GM18873 (cell line): ENCODE results near the gene SLC49A4.

Source experiments
- ATAC-seq: cut with Tn5 transposase; IDR thresholded peaks from one replicate; pipeline ENCODE4 v1.9.1; 2021; ENCODE audit warnings: mild to moderate bottlenecking, moderate library complexity, moderate number of reproducible peaks; ENCODE audit not compliant: unreplicated experiment, low FRiP score

Gene SLC49A4

DNA sequence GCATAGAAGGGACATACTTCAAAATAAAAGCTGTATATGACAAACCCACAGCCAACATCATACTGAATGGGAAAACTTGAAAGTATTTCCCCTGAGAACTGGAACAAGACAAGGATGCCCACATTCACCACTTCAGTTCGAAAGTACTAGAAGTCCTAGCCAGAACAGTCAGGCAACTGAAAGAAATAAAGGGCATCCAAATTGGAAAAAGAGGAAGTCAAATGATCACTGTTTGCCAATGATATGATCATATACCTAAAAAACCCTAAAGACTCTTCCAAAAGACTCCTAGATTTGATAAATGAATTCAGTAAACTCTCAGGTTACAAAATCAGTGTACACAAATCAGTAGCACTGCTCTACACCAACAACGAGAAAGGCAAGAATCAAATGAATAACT lies 40.7 kb downstream of the SLC49A4 start:
- no peak for ATAC-seq

DNA sequence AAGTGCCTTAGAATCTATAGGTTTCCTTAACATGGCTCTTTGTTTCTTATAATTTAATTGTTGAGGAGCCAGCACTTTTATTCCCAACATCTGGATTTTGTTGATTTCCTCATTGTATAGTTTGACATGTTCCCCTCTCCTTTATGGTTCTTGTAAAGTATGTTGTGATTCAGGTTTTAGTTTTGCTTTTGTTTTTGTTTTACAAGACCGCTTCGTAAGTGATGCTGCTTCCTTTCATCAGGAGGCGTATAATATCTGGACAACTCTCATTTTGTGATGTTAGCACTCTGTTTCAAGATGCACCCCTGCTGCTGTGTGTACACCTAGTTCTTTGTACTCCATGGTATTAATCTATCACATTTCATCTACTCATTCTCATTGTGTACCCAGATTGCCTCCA lies 48.7 kb downstream of the SLC49A4 start:
- no peak for ATAC-seq

DNA sequence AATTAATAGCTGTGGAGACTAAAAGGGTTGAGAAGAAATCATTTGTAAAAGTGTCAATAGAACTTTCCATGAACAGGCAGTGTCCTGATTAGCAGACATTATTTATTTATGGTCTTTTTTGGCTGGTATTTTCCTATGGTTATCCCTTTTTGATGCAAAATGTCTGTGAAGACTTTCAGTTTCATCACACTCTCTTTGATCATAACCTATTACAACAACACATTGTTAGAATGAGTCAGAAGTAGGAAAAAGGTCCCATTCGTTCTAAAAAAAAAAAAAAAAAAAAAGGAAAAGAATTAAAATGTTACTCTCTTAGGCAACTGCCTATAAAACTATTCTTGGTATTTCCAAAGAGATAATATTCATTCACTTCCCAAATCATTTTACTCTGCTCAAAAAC lies 62.1 kb downstream of the SLC49A4 start:
- ATAC-seq = no peak

DNA sequence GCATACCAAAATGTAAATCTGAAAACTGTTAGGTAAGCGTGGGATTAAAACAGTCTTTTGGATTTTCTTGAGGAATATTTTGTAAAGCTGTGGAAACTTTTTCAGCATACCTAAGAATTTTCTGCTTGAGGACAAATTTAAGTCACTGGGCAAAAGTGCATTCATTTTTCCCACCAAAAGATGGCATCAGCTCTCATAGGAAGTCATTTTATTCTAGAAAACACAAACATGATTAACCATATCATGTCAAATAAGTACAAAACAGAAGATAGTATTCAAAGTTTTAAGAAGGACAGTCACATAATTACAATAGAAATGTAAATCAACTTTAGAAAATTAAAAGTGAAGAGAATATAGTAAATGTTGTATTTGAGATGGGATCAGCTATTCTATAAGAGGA lies 63.5 kb downstream of the SLC49A4 start:
- ATAC-seq = no peak

DNA sequence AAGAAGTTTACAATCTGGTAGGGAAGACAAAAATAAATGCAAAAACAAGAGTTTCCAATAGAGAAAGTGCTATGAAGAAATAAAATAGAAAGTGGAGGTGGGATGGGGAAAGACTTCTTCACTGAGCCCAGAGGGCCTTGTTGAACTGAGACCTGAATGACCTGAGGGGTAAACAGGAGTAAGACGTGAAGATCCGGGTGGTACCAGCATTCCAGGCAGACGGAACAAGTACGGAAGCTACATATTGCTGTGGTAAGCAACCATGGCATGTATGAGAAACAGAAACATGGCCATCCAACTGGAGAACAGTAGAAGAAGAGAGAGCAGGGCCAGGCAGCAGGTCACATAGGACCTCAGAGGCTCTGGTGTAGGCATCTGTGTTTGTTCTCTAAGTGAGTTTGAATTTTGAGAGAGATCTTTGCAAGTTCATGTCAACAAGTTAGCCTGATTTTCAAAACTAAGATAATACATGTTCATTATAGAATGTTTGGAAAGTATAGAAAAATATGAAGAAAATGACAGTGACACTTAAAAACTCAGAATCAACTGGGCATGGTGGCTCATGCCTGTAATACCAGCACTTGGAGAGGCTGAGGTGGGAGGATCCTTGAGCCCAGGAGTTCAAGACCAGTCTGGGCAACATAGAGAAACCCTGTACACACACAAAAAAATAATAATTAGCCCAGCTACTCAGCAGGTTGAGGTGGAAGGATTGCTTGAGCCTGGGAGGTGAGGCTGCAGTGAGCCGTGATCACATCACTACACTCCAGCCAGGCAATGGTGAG lies 64.3 kb downstream of the SLC49A4 start:
- no peak for ATAC-seq

DNA sequence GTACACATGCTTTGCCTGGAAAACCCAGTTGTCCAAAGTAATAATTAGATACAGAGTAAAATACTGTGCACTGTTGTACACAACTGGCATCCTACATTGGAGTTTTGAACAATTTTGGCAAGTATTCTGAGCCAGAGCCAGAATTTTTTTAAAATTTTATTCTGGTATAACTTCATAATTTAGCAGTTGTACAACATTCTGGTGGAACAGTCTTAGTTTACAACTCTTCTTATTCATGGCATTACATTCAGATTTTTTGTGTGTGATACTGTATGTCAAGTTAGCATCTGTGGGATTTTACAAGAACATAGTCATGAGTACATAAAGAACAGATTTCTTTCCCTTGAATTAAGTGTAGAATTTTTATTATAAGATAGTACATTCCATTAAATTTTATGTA lies 67.5 kb downstream of the SLC49A4 start:
- ATAC-seq = no peak

DNA sequence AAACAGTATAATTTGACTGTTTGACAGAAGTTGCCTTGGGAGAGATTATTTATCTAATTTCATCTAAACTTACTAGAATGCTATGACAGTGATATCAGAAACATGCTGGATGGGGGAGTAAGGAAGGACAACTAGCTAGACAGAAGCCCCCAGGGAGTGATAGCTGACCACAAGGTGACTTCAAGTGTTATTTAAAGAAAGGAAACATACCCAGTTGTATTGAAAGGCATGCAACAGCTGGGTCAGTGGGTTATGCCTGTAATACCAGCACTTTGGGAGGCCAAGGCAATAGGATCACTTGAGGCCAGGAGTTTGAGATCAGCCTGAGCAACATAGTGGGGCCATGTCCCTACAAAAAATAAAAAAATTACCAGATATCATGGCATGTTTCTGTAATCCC lies 69.6 kb downstream of the SLC49A4 start:
- ATAC-seq = no peak

DNA sequence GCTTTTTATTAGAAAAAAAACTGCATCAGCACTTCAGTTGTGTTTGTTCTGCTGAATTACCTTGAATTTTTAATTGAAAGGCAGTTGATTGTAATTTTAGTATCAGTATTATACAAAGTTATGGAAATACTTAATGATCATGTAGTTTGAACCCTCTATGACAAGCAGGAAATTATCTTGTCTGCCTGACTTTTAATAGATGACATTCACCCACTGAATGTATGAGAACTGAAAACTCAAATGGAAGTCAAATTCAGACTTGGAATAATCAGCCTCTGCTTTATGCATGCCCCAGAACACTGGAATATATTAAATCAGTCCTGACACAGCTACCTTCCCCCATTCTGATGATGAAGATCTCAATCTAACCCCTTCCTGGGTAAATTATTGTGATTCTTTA lies 73.5 kb downstream of the SLC49A4 start:
- ATAC-seq = no peak

DNA sequence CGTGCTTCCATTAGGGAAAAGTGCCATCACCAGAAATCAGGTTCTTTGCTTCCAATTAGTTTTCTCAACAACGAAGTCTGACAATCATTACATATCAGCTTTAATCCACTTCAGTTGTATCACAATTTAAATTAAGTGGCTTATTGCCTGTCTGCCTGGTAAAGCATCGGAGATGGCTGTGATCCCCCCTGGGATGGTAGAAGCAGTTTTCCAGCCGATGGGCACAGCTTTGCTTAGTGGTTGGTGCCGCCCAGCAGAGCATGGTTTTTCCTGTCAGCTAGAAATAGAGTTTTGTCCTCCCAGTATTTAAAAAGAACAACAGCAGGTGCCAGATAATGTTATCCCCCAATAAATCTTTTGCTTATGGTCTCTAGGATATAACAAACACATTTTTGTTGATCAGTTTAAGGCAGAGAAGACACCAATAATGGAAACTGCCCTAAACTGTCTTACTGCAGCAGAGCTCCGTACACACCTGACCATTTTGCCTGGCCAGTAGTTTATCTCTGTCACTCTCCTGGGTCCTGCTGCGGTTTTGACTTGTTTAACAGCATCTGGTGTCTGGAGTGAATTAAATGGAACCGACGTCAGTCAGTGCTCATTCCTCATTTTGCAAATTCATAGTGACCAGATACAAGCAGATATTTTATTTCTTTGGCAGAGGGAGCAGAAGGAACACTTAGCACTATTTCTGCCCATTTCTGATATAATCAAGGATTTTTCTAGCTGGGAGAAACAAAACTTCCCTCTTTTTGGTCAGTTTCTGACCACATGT lies 79.1 kb downstream of the SLC49A4 start:
- ATAC-seq = no peak

DNA sequence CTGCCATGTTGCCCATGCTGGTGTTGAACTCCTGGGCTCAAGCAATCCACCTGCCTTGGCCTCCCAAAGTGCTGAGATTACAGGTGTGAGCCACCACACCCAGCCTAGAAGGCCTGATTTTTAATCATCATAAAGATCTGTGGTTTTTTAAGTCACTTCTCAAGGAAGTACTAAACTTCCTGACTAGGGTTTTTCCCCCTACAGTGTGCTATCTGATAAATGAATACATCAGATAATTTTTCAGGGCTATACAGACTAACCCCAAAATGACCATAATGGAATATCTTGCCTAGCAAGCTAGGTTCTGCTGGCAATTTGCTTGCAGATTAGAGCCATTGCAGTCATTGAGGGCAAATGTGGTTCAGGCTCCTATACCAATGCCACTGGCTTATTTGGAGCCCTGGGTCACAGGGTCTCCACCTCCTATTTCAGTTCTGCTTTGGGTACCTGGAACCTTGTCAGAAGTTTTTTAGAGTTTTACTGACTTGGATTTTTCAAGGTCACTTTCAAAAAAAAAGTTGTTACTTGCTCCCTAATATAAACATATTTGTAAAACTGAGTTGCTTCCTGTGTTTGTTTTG lies 80.8 kb downstream of the SLC49A4 start:
- no peak for ATAC-seq

DNA sequence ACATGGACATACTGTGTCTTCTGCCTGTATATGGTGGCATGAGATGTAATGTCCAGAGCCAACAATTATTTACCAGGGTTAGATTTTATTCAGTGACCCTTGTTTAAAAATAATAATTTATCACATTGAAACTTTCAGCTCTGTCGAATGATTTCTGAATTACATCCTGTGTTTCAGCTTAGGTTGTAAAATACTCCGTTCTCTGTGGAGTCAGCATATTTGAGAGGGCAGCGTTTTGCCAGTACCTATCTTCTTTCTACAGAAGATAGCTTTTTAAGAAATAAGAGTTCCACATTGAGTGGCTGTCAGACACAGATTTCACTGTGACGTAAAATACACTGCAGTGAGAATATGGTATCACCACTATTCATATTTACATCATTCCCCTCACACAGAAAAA lies 85.3 kb downstream of the SLC49A4 start:
- ATAC-seq = no peak

DNA sequence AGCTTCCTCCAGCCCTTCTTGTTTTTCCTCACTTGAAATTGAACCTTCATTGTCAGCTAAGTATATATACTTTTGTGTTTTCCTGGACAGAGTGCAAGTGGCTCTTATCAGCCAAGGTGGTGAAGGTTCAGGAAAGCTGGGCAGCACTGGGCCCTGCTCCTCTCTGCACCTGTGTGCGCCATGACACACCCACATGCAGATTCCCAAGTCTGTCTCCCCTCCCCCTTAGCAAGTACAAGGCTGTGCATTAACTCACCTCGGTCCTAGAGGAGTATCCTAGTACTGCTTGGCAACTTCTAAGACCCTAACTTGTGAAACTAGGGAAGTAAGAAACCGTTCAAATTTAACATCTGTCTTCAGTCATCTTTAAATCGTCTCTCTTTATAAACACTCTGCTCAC lies 85.8 kb downstream of the SLC49A4 start:
- no peak for ATAC-seq

DNA sequence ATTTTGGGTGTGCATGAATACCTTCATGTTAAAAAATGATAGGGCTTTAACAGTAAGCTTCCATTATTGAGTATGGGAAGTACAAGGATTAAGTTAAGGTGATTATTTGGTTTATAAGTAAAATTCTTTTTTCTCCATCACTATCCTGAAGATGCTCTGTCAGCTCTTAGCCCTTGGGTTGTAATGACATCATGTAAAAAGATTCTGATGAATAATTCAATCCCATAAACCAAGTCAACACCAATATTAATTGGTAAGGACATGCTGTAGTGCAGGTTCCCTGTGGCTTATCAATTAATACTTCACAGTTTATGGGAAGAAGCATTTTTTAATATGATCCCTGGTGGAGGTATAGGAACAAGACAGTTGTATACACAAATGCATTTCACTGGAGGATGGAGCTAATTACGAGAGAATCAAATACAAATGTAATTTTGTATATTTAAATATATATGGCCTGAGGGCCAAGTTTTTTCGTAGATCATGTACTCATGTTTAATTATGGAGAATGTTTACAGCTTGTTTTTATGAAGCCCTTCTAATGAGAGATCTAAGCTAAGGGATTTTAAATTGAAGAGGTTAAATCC lies 87.6 kb downstream of the SLC49A4 start:
- no peak for ATAC-seq

DNA sequence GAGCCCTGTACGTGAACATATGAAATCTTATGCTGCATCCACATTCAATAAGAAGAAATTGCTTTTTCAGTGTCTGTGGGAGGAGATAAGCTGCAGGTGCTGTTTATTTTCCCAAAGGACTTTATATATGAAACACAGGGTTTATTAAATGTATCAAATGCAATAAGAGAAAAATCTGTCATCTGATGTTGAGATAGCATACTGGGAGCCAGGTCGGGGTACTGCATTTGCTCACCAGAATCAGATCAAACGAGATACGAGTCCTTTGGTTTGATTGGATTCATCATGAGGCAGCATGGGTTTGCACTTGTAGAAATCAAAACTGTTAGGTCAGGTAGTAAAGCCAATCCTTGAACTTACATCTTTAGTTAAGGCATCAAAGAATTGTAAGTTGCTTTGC lies 91.4 kb downstream of the SLC49A4 start:
- ATAC-seq = no peak

DNA sequence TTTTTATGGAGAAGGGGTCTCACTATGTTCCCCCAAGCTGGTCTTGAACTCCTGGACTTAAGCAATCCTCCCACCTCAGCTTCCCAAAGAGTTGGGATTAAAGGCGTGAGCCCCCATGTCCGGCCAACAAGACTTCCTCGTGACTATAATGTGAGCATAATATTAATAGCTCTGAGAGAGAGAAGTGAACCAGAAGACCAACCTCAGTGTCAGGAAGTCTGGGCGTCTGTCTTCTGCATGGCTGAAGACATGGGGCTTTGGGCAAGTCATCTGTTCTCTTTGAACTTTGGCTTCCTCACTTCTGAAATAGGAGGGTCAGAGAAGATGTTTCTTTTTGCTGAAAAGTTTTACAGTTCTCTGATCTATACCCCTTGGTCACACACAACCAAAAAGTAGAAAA lies 92.1 kb downstream of the SLC49A4 start:
- ATAC-seq = no peak

DNA sequence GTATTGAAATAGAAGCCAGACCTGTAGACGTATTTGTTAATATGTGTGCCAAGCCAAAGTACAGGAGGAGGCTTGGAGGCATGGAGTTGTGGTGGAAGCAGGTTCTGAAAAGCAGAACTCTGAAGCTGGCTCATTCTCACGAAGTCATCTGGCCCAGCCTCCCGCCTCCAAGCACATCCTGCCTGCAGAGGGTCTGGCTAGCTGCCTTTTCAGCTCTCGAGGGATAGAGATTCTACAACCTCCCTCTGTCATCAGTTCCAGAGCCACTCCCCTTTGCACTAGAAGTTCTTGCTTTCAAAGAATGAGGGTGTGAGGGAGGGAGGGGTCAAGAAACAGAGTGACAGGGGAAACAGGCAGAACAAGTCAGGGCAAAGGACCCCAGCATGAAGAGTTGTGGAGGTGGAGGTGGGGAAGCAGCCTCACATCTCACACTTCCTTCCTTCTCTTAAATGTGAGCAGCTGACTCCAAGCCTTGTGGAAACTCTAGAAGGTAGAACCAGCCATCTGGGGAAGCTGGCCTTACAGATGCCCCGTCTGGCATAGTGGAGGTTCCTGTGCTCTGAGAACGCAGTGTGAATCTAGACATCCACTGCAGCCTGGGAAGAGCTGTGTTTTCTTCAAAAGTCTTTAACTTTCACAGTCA lies 95.3 kb downstream of the SLC49A4 start:
- ATAC-seq = no peak

DNA sequence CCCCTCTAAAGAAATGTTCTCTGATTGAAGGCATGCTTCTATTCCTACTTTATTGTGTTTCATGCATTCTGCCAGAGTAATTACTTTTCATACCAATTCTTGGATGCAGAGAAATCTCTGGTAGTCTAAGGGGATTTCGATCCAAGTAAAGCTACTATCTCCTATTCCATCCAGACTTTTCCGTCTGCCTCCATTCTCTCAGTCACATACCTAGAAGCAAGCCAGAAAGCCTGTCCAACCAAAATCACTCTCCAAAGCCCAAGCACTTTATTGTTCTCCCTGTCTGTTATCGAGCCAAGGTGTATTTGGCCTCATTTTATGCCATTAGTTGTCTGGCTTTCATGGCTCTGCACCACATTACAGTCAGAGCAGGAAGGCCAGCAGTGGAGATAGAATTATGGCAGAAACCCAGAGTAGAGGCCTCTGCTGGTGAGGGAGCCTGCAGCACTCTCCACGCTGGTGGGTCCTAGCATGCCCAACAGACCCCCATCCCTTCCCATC lies 95.9 kb downstream of the SLC49A4 start:
- no peak for ATAC-seq

DNA sequence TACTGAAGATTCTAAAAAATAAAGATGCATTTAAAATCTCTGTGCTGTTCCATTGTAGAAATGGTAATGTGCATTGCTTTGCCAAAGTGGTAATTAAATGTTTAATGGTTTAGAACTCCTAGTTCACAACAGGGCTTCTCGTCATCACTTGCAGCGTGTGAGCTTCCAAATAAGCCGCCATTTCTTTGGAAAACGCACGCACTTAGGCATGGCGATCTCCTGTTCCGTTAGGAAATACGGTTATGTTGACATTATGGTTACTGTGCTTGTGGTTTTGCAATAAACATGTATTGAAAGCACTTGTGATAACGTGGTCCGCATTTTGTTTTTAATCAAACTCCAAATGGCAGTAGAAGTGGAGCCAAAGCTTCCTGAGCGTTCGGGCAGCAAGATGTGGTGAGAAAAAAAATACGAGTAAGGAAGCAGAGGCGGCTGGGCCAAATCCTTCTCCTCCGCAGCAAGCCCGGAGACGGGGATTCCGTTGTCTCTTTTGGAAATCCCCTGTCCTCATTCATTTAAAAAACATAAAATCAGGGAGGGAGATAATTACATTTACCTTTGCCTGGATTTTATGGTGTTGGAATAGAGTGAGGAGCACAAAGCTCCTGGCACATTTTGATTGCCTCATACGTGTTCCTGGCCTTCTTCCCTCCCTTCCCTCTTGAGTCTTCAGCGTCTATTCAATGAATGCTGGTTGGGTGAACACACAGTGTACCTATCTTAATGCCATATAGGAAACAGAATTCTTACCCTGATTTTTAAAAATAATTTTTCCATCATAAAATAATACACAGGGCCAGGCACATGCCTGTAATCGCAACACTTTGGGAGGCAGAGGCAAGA lies 97.5 kb downstream of the SLC49A4 start:
- ATAC-seq = no peak

DNA sequence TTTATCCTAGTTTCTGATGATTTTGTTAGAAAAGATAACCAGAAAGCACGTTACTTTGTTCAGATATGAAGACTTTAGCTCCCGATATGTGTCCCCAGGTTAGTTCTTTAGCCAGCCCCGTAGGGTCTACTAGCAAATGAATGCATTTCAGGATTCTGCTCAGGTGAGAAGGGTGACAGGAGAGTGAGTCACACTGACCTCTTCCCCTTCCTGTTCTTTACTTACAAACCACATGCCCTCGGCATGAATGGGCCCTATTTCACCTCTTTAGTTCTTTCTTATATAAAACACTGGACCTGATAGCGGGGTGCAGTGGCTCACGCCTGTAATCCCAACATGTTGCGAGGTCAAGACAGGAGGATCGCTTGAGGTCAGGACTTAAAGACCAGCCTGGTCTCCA lies 98.4 kb downstream of the SLC49A4 start:
- ATAC-seq = no peak
